ENCODE results near the gene OSTN.

DNA sequence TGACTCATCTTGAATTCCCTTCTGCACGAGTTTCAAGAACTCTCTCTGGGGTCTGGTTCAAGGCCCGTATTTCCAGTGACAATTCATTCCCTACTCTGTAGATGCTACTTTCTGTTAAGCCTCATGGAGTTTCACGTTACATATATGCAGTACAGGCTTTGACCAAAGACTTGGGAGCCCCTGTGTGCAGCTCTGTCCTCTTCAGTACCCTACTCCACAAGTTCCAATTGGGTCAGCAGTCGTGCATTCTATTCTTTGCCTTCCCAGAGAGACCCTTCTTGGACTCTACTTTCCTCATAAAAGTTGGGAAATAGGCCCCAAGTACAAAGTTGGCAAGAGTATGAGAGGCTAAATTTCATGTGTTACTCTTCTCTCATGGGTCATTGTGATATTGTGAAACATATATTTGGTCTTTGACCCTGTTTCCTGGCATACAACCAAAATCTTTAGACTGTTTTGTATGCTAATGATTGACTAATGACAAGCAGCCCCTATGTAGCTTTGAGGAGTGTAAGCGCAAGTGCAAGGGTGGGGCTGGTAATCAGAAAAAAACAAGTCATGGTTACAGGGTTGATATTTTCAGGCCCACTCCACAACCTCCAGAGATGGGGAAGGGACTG is 115.2 kb downstream of the OSTN start:
- TF ChIP-seq, protein P1, sequence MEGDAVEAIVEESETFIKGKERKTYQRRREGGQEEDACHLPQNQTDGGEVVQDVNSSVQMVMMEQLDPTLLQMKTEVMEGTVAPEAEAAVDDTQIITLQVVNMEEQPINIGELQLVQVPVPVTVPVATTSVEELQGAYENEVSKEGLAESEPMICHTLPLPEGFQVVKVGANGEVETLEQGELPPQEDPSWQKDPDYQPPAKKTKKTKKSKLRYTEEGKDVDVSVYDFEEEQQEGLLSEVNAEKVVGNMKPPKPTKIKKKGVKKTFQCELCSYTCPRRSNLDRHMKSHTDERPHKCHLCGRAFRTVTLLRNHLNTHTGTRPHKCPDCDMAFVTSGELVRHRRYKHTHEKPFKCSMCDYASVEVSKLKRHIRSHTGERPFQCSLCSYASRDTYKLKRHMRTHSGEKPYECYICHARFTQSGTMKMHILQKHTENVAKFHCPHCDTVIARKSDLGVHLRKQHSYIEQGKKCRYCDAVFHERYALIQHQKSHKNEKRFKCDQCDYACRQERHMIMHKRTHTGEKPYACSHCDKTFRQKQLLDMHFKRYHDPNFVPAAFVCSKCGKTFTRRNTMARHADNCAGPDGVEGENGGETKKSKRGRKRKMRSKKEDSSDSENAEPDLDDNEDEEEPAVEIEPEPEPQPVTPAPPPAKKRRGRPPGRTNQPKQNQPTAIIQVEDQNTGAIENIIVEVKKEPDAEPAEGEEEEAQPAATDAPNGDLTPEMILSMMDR (IDR thresholded peaks at IDR 0.05 in 8 of 11, conservative IDR thresholded peaks at IDR 0.05 in 3 of 11), result no peak
- TF ChIP-seq POLR2A (IDR thresholded peaks at IDR 0.05) (no peak), POLR2AphosphoS5 (IDR thresholded peaks at IDR 0.05) (no peak)

All from spleen (tissue), 7 donors.